NB4 (cell line): ENCODE measurements around the gene TEX19.

Experiments
- CTCF ChIP-seq: IDR thresholded peaks from one replicate; pipeline ENCODE4 v1.5.1; 2012; ENCODE audit warnings: low read depth, low read length
- MYC ChIP-seq: IDR thresholded peaks from 2 replicates; pipeline ENCODE4 v1.6.1; 2011; ENCODE audit warnings: low read depth, low read length
- POLR2A ChIP-seq: IDR thresholded peaks from 2 replicates; pipeline ENCODE4 v1.6.1; 2011; ENCODE audit warnings: mild to moderate bottlenecking; ENCODE audit not compliant: insufficient read length; ENCODE audit errors: extremely low read depth

DNA sequence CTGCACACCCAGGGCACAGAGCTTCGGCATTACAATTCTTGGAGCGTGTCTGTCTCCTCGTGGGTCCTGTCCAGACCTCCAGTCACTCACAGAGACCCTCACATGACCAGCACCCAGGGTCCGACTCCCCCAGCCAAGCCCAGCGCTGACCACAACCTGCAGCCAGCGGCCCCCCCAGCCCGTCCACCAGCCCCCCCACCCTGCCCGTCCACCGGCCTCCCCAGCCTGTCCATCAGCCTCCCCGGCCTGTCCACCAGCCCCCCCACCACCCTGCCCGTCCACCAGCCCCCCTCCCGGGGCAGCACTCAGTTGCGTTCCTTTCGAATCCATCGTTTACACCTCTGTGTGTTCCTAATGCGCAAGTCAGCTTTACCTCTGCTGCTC, 31.3 kb upstream of the TEX19 start:
- TF ChIP-seq POLR2A (no peak), MYC (no peak), CTCF (no peak)
